Mesodermal cell (in vitro differentiated cells): ENCODE data around the gene AGA.

Experiments
- H3K27ac ChIP-seq: 2 replicates; pipeline ENCODE4 v1.7.0; 2013; ENCODE audit warnings: mild to moderate bottlenecking, low read depth, low read length, moderate library complexity; ENCODE audit not compliant: severe bottlenecking
- H3K36me3 ChIP-seq: 2 replicates; pipeline ENCODE4 v1.7.1; 2013; ENCODE audit warnings: mild to moderate bottlenecking, low read length, moderate library complexity; ENCODE audit not compliant: control insufficient read depth, insufficient read depth
- H3K4me1 ChIP-seq: one replicate; pipeline ENCODE4 v1.7.1; 2013; ENCODE audit warnings: mild to moderate bottlenecking, low read length; ENCODE audit not compliant: insufficient read depth, control insufficient read depth, poor library complexity, severe bottlenecking
- H3K4me3 ChIP-seq: 2 replicates; pipeline ENCODE4 v1.7.0; 2013; ENCODE audit warnings: low read length, control low read depth, mild to moderate bottlenecking; ENCODE audit not compliant: insufficient read depth, poor library complexity, severe bottlenecking; ENCODE audit errors: extremely low read depth
- H3K9me3 ChIP-seq: 2 replicates; pipeline ENCODE4 v1.7.1; 2013; ENCODE audit warnings: mild to moderate bottlenecking, low read length, moderate library complexity; ENCODE audit not compliant: control insufficient read depth
- WGBS, 2 experiments: methylation state at CpG; one replicate each; pipeline ENCODE4 v1.1.5; 2013; ENCODE audit warnings: missing lambda C conversion rate in 2 of 2; ENCODE audit not compliant: insufficient coverage in 2 of 2; 5-methylcytosine and 5-hydroxymethylcytosine counted together

The AGA gene

GRCh38 chr4:177411996-177412395 lies 30.2 kb downstream of the AGA start:
- no peaks in the 10 kb centered on the region for H3K36me3 ChIP-seq
- no peak overlapping the region for H3K27ac ChIP-seq
- no peaks in the 10 kb centered on the region for H3K4me1 ChIP-seq
- no peak overlapping the region for H3K4me3 ChIP-seq
- 92 to 100% methylated on average over 2 of the region's 5 CpGs for WGBS, 2 experiments
- no peaks in the 10 kb centered on the region for H3K9me3 ChIP-seq

GRCh38 chr4:177410566-177410965 lies 31.7 kb downstream of the AGA start:
- H3K27ac ChIP-seq, result no peak overlapping the region
- no peaks in the 10 kb centered on the region for H3K36me3 ChIP-seq
- no peaks in the 10 kb centered on the region for H3K9me3 ChIP-seq
- no peaks in the 10 kb centered on the region for H3K4me1 ChIP-seq
- no peak overlapping the region for H3K4me3 ChIP-seq

GRCh38 chr4:177408023-177408422 lies 34.2 kb downstream of the AGA start:
- Histone ChIP-seq H3K27ac (no peak overlapping the region), H3K4me3 (no peak overlapping the region), H3K36me3 (no peaks in the 10 kb centered on the region), H3K4me1 (no peaks in the 10 kb centered on the region), H3K9me3 (no peaks in the 10 kb centered on the region)
- WGBS, 2 experiments, result 92 to 96% methylated on average over 16 to 22 of the region's 25 CpGs

GRCh38 chr4:177405508-177405907 lies 36.7 kb downstream of the AGA start:
- H3K27ac ChIP-seq, result no peak overlapping the region
- no peak overlapping the region for H3K4me3 ChIP-seq
- 100% methylated on average over 1 of the region's 2 CpGs; no CpG with 5 or more reads in 1 of the 2 experiments for WGBS, 2 experiments
- no peaks in the 10 kb centered on the region for H3K4me1 ChIP-seq
- no peaks in the 10 kb centered on the region for H3K36me3 ChIP-seq
- H3K9me3 ChIP-seq, result no peaks in the 10 kb centered on the region

GRCh38 chr4:177404986-177405385 lies 37.3 kb downstream of the AGA start:
- WGBS, 2 experiments, result 87 to 96% methylated on average over 2 to 4 of the region's 4 CpGs
- Histone ChIP-seq H3K4me1 (no peaks in the 10 kb centered on the region), H3K4me3 (no peak overlapping the region), H3K27ac (no peak overlapping the region), H3K36me3 (no peaks in the 10 kb centered on the region), H3K9me3 (no peaks in the 10 kb centered on the region)

- Histone ChIP-seq H3K4me1 (no peaks in the 10 kb centered on the region), H3K9me3 (no peaks in the 10 kb centered on the region), H3K36me3 (no peaks in the 10 kb centered on the region), H3K4me3 (no peak overlapping the region), H3K27ac (no peak overlapping the region)
- WGBS, 2 experiments, result 89 to 100% methylated on average over 2 to 3 of the region's 3 CpGs
These were observed 37.9 kb downstream of the AGA start for GRCh38 chr4:177404342-177404741.

- Histone ChIP-seq H3K9me3 (no peaks in the 10 kb centered on the region), H3K4me1 (no peaks in the 10 kb centered on the region), H3K4me3 (no peak overlapping the region), H3K36me3 (no peaks in the 10 kb centered on the region), H3K27ac (no peak overlapping the region)
- WGBS, 2 experiments, result 83 to 86% methylated on average over 2 to 5 of the region's 6 CpGs
These were observed 38.5 kb downstream of the AGA start for GRCh38 chr4:177403746-177404145.

GRCh38 chr4:177401658-177402273 lies 40.5 kb downstream of the AGA start:
- H3K9me3 ChIP-seq, result no peaks in the 10 kb centered on the region
- peak overlapping the region; percentile 49 for H3K27ac ChIP-seq
- H3K36me3 ChIP-seq, result no peaks in the 10 kb centered on the region
- 90 to 91% methylated on average over 3 to 5 of the region's 5 CpGs for WGBS, 2 experiments
- no peaks in the 10 kb centered on the region for H3K4me1 ChIP-seq
- H3K4me3 ChIP-seq, result no peak overlapping the region

- H3K9me3 ChIP-seq, result no peaks in the 10 kb centered on the region
- 86 to 100% methylated on average over 1 of the region's 2 CpGs for WGBS, 2 experiments
- H3K27ac ChIP-seq, result no peak overlapping the region
- no peak overlapping the region for H3K4me3 ChIP-seq
- H3K4me1 ChIP-seq, result no peaks in the 10 kb centered on the region
- no peaks in the 10 kb centered on the region for H3K36me3 ChIP-seq
These were observed 42.2 kb downstream of the AGA start for GRCh38 chr4:177400030-177400429.

- WGBS, 2 experiments, result no CpG with 5 or more reads among the region's 2 CpGs
- Histone ChIP-seq H3K4me1 (no peaks in the 10 kb centered on the region), H3K36me3 (no peaks in the 10 kb centered on the region), H3K4me3 (no peak overlapping the region), H3K27ac (no peak overlapping the region), H3K9me3 (no peaks in the 10 kb centered on the region)
These were observed 45.9 kb downstream of the AGA start for GRCh38 chr4:177396352-177396751.

- WGBS, 2 experiments, result 63 to 81% methylated on average over 3 to 7 of the region's 8 CpGs
- no peaks in the 10 kb centered on the region for H3K36me3 ChIP-seq
- no peaks in the 10 kb centered on the region for H3K9me3 ChIP-seq
- H3K4me1 ChIP-seq, result no peaks in the 10 kb centered on the region
- H3K4me3 ChIP-seq, result no peak overlapping the region
- no peak overlapping the region for H3K27ac ChIP-seq
These were observed 49.0 kb downstream of the AGA start for GRCh38 chr4:177393236-177393635.
